Measurements from ENCODE around the gene KCNH2.

Gene KCNH2

DNA sequence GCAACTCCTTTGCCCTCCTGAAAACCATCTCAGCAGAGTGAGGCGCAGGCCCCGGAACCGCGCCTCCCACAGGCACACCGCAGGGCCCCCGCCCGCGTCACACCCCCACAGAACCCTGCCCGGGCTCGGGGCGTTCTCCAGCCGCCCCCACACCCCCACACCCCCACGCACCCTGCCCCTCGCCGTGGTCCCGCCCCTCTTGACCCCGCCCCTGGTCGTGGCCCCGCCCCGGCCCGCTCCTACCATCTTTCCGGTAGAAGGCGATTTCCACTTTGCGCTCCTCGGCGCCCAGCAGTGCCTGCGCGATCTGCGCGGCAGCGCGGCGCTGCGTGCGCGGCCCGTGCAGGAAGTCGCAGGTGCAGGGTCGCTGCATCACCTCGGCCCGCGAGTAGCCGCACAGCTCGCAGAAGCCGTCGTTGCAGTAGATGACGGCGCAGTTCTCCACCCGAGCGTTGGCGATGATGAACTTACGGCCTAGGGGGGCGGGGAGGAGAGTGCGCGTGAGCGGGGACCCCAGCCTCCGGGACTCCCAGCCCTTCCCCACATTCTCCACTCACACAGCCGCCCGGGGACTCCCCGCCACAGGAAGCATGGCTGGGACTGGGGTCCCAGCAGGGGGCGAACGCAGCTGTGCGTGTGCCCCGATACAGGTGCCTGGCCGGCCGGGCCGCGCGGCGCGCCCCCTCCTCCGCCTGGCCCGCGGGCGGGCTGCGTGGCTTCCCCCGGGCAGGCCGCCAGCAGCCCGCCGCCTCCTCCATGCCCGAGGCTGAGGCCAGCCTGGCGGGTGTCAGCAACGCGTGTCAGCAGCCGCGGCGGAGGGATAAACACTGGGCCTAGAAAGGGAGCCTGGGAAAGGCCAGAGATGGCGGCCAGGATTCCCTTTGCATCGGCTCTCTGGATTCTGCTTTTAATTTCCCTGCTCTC is 3.4 kb downstream of the KCNH2 start:
- peak in 1 of 2 donors; percentile 45 for DNase-seq

DNA sequence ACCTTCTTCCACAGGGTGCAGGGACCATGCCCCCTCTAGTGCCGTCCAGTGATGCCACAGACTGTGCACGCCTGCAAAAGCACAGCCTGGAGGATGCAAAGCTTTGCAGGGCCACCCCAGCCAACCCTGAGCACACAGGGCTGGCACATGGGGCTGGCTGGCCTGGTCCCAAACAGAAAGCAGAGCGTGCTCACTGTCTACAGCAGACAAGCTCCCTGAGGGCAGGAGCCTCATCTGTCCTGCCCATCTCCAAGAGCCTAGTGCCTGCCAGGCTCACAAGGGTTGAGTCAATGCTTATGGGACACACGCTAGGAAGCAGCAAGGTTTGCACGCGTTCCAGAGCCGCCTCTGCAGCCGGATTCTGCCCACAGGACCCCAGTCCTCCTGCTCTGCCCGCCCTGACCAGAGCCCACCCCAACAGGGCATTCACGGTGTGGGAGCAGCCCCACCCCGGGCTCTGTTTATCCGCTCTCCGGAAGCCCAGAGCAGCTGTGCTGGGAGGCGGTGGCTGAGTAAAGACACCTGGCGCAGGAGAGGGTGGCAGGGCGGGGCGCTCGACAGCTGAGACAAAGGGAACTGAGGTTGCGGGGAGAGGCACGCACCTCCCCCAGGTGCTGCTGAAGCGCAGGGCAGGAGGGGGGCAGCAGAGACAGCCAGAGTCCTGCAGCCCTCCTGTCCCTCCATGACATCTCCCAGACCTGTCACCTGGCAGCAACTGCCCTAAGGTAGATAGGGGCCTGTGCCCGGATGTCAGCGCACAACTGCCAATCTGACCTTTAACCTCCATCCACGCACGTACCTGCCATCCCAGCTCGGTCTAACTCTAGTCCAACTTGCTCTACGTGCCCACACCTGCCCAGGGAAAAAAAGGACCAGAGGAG is 4.3 kb downstream of the KCNH2 start:
- DNase-seq, result no peak

DNA sequence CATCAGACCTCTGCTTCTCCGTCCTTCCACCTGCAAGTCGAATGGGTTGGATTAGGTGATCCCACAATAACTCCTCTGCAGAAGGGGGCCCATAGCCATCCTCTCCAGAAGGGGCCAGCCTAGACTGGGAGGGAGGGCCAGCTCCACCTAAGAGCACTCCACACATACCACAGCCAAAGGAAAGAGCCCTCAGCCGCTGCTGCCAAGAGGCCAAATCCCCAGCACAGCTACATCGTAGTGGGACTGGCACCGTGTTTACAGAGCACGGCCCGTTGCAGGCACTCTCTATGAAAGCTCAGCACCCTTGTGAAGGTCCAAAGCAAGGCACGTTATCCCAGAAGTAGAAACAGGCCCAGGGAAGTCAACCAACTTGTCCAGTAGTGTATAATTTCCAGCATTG is 5.4 kb downstream of the KCNH2 start:
- DNase-seq, result no peak

DNA sequence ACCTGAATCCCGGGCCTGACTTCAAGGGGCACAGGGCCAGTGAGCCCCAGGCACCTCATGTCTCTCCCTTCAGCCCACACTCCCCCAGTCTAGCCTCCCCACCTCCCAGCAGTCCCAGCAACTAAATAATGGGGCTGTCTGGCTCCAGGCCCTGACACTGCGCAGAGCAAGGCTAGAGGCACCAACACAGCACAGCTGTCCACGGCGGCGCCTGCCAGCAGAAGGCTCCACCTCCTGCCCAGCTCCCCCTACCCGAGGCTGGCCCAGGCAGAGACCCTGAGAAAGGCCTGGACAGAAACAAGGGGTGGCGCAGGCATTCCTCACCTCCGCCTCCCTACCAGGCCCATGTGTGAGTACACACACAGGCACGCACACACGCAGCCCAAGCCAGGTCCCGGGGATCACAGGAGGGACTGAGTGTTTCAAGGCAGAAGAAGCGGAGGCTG is 6.1 kb downstream of the KCNH2 start:
- DNase-seq, result peak; percentile 63 to 82

DNA sequence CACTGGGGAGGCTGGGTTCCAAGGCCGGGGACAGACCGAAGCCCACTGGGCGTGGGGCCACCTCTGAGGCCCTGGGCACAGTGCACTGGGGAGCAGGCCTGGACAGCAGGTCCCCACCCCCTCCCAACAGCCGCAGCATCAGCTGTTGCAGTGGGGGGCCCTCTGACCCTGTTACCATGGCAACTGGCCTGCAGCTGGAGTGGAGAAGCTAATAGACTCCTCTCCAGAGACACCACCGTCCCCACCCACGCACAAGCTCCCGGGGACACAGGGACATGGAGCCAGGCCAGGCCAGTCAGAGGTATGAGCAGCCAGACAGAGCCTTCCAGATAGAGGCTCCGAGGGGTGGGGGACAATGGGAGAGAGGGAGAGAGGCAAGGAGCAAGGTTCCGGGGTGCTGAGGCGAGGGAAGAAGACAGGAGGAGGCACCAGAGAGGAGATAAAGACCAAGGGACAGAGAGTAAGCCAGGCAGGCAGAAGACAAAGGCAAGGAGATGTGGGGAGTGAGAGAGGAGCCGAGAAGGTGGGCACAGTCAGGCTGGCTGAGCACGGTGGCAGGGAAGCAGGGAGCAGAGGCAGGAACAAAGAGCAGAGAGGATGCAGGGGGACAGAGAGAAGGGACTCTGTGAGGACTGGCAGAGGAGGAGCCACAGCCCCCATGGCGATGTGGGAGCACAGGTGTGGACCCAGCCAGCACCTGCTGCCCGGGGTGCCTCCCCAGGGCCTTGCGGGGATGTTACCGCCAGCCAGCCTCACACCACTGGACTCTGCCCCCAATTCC is 6.7 kb downstream of the KCNH2 start:
- no peak for DNase-seq

DNA sequence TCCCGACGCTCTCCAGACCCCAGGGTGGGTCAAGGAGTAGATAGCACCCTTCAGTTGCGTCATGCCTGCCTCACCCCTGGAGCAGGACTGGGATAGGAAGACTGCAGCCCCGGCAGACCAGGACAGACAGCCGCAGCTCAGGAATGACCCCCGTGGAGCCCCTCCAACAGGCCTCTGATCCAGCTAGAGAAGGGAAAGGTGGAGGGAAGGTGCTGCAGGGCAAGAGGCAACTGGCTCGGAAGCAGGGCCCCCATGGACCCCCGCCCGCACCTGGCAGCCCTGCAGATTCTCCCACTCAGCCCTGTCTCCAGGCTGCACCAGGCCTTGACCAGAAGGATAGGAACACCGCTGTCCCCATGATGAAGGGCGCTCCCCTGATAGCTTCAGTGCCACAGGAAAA is 7.7 kb downstream of the KCNH2 start:
- no peak for DNase-seq

DNA sequence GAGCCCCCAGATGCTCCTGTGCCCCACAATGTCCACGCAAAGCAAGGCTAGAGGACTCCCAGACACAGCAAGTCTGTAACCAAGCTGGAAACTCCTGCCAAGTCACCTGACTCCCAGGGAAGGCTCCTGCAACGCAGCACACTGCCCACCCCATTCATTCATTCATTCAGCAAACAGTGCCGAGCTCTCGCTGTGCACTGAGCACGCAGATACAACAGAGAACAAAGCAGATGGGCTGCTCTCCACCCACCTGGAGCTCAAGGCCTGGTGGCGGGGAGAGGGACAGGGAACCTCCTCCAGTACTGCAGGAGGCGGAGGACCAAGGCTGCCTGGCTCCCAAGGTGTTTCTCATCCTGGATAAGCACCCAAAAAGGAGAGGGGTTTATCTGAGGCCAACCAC is 8.6 kb downstream of the KCNH2 start:
- no peak for DNase-seq

DNA sequence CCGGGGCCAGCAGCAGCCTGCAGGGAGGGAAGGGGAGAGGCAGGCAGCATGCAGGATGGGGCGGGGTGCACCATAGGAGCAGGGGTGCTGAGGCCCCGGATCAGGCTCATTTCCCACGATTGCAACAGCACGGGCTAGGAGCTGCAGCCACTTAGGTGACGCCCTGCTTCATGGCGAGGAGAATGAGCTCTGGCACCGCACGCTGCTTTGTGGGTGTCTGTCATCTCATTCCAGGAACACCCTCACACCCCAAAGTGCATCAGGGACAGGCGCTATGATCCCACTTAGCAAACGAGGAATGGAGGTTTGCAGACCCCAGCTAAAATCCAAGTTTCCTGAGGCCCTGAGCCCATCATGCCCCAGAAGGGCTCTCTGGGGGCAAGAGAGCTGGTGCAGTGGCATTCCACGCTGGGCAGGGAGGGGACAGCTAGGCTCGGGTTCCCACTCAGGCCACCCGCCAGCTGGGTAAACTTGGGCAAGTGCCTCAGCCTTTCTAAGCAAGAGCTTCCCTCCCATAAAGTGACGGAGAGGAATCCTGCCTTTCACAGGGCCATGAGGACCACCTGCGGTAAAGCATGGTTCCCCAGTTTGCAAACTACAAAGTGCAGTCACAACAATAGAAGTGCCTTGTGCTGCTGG is 9.3 kb downstream of the KCNH2 start:
- DNase-seq, result no peak

DNA sequence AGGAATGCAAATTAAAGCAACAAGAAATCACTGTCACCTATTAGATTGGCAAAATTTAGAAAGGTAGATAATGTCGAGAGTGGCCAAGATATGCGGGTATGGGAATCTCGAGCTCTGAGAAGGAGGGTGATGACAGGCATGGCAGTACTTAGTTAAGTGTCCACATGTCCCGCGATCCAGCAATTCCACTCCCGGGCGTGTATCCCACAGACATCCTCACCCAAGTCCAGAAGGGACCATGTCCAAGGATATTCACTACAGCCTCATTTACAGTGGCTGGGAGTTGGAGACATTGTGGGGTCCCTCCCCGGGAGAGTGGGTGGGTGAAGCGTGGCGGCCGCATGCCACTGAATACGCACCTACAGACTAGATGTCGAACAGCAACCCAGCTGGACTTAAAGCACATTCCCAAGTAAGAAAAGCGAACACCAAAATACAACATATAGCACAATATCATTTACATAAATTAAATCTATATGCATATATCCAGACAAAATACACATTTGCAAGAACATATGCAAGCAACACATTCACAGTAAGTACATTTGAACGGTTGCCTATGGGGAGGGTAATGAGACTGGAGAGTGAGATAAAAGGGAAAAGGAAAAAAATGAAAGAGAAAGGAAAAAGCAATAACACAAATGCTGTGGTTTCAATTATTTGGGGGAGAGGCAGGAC is 9.9 kb downstream of the KCNH2 start:
- DNase-seq, result no peak

DNA sequence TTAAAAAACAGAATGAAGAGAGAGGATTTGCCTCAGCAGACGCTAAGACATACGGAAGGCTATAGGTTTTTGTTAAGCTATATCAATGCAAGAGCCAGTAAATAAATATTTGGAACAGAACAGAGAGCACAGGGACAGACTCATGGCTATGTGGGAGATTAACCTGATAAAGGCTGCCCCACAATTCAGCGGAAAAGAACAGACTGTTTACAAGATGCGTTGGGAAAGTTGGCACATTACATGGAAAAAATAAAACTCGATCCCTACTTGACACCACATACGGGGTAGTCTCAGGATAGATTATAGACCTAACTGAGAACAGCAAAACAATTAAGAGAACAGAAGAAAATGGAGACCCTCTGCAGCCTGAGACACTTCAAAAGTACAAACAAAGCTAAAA is 10.8 kb downstream of the KCNH2 start:
- DNase-seq, result no peak

DNA sequence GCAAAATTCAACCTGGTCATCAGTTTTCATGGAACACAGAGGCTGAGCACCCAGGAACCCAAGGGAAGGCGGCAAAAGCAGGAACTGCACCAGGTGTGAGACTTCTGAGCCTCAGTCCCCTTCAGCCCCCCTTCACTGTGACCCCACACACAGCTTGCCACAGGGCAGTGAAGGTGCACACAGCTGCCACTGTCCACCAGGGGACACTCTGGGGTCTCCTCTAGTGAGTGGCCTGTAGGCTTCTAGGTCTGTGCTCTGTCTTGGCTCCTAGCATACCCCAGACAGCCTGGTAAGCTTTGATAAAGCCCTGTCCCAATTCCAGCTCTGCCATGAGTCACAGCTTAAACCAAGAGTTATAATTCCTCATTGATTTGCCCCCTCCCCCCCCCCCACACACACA is 12.1 kb downstream of the KCNH2 start:
- DNase-seq, result no peak

DNA sequence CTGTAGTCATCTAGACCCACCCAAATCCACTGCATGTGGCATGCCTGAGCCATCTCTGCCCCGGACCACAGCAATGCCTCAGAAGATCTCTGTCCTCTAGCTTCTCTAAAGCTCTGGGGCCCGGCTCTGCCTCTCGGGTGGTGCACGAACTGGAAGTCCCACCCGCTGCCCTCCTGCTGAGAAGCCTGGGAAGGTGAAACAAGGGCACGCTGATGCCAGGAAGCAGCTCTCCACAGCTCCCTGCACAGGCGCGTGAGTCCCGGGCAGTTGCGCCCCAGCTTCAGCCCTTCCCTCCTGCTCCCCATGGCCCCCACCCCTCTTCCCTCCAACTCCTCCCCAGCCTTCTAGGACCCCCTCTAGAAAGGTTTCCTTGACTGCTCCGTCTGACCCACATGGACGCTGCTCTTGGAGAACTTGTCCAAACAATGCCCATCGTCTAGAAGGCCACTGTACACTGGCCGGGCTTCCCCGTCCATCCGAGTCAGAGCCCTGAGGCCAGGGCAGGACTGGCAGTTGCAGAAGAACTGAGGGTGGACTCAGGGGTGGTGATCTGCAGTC is 12.8 kb downstream of the KCNH2 start:
- DNase-seq, result no peak

DNA sequence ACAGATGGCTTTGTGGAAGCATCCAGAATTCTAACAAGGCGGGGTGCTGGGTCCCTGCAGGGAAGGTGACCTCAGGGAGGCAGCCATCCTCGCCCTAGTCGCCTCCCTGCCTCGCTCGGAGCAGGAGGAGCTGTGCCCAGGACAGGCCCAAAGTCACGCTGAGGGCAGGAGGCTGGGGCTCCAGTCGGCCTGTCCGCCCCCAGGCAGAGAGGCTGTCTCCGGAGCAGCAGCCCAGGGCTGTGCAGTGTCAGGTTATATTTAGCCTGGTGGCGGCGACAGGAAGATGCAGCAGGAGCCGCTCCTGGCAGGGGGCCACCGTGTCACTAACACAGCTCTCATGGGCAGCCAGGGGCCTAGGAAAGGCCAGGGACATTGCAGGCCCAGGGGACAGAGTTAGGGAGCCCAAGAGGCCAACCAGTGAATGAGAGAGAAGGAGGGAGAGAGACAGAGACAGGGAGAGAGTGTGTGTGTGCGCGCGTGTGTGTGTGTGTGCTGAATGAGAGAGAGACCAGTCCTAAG is 13.5 kb downstream of the KCNH2 start:
- no peak for DNase-seq

DNA sequence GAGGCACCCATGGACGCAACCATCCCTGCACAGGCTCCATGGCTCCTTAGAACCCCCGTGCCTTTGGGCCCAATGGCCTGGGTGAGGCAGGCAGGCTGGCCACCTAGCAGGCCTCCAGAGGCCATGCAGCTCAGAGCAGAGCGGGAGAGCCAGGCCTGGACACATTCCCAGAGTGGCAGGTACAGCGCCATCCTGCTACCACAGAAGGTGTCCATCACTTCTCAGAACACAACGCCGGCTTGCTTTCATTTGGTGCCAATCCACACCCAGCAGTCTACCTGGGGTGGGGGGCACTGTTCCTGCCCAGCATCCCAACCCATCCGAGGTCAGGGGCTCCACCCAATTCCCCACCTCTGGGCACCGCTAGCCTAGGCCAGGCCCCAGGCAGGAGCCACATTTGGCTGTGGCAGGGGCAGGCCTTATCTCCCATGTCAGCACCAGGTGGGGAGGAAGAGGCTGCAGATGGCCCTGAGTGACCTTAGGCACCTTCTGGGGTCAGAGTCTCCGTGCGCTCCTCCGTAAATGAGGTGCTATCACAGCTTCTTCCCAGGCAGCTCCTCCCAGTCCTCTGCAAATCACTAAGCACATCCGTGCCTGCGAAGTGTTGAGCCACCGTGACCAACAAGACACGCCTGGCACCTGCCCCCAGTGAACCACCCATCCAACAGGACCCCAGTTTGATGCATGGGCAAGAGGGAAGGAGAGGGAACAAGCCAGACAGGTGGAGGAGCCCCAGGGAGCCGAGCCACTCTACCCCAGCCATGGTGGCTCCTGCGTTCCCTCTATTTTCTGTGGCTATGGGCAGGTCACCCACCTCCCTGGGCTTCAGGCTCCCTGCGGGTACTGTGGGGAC is 14.2 kb downstream of the KCNH2 start:
- no peak for DNase-seq

DNA sequence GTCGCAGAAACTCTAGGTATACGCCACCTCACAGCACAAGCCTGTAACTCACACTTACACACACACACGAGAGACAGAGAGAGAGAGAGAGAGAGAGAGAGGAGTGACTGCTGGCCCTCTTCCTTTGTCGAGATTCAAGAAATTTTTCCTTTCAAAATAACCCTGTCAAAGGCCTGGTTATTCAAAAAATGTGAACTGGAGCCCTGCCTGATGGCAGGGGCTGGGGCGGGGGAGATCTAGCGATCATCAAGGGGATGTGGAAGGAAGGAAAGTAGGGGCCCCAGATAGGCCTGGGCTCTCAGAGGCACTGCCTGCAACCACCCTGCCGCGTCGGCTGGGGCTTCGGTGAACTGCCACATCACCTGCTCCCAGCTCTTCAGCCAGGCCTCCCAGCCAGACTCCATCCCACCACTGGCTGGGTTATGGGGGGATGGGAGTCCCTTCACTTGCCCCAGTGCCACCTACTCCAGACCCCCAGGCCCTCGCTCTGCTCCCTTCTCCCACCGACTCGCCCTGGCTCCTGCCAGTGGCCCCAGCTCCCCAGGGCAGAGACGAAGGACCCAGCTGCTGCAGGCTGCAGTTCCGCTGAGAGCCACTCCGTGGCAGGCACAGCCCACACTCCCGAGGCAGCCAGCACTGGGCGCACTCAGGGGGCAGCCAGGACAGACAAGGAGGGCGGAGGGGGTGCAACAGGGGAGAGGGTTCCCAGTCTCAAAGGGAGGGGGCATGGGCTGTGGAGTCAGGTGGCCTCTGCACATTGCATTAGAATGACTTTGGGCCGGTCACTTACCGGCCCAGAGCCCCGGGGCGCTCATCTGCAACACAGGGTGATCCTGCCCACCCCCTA is 15.3 kb downstream of the KCNH2 start:
- peak in 1 of 2 donors; percentile 35 for DNase-seq

DNA sequence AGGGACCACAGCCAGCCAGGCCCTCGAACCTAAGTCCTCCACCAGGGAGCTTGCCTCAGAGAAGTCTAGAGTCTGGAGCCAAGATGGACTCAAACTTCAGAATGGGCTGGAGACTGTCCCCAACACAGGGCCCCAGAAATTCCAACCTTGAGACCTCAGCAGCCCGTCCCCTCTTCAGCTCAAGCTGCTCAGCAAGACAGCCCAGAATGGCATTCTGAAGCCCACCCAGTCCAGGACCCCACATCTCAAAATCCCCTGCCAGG is 15.9 kb downstream of the KCNH2 start:
- no peak for DNase-seq

DNA sequence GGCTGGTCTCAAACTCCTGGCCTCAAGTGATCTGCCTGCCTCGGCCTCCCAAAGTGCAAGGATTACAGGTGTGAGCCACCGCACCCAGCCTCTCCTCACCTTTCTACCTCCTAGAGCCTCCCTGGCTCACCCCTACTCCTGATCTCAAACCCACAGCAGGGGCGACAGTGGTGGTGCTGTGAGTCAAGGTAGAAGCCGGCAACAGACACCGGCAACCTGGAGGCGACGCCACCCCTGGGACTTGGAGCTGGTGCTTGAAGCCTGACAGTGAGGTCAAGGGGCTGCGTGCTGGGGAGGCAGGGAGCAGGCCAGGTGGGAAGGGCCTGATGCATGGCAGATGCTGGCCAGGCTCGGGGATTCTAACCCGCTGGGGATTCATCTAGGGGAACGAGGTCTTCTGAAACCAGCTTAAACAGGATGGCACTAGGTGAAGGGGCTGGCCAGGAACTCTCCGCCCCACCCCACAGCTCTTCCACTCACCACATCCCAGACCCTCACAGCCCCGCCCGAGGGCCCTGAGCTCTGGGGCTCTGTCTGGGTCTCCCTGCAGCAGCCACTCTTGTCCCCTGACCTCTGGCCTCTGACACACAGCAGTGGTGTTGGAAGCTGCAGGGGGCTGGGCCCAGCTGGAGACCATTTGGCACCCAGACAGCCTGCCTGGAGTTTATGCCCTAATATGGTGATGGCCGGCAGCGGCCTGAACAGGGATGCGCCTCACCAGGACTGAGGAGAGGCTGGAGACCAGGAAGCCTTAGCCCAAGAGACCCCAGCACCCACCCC is 16.4 kb downstream of the KCNH2 start:
- DNase-seq, result no peak
